Measurements from ENCODE around the gene AATK. TPM values are rescaled to one million over a fixed set of nuclear protein-coding genes. Genes with fewer than 3 reads are reported as not detected.

Gene AATK
- total and polyA plus RNA-seq, 12 donors = 1.5 to 8.5 (median 6.2) TPM

- 88 to 89% methylated on average over 41 of the region's 41 CpGs for WGBS, 2 donors
- Histone ChIP-seq H3K27ac (no peak overlapping the region), H3K9me3 (no peaks in the 10 kb centered on the region), H3K4me3 (no peak overlapping the region), H3K27me3 (no peaks in the 10 kb centered on the region), H3K36me3 (no peaks in the 10 kb centered on the region), H3K4me1 (peaks cover 0 to 9% (median 6%) of the 10 kb centered on the region in 9 donors)
- DNase-seq (no peak), ATAC-seq (no peak)
- no peak for TF ChIP-seq CTCF (IDR thresholded peaks at IDR 0.05)
- intact Hi-C loops (cut with DNase I) = no loop called here
Observed at GRCh38 chr17:81130385-81131361, 35.3 kb downstream of the AATK start.

- H3K36me3 ChIP-seq = no peaks in the 10 kb centered on the region
- no peaks in the 10 kb centered on the region for H3K27me3 ChIP-seq
- intact Hi-C loops (cut with DNase I) = no loop called here
- 85 to 86% methylated on average over 14 of the region's 14 CpGs for WGBS, 2 donors
- peaks cover 0 to 13% (median 7%) of the 10 kb centered on the region in 9 donors for H3K4me1 ChIP-seq
- H3K4me3 ChIP-seq = no peak overlapping the region
- ATAC-seq (no peak), DNase-seq (no peak)
- TF ChIP-seq CTCF (IDR thresholded peaks at IDR 0.05) = no peak
- no peak overlapping the region for H3K27ac ChIP-seq
- H3K9me3 ChIP-seq = no peaks in the 10 kb centered on the region
Observed at GRCh38 chr17:81129711-81130367, 36.2 kb downstream of the AATK start.

- Histone ChIP-seq H3K9me3 (no peaks in the 10 kb centered on the region), H3K27ac (no peak overlapping the region)
Observed at GRCh38 chr17:81129289-81129688, 36.7 kb downstream of the AATK start.

More at GRCh38 chr17:81129289-81129688, 36.7 kb downstream of the AATK start:
- intact Hi-C loops (cut with DNase I) = no loop called here
- peaks cover 0 to 13% (median 7%) of the 10 kb centered on the region in 9 donors for H3K4me1 ChIP-seq
- no peak for TF ChIP-seq CTCF (IDR thresholded peaks at IDR 0.05)
- ATAC-seq (no peak), DNase-seq (no peak)
- no peak overlapping the region for H3K4me3 ChIP-seq
- peaks cover 0 to 3% (median 0%) of the 10 kb centered on the region in 9 donors for H3K36me3 ChIP-seq
- no peaks in the 10 kb centered on the region for H3K27me3 ChIP-seq
- WGBS, 2 donors = 90 to 94% methylated on average over 9 to 11 of the region's 11 CpGs
